ENCODE results near the gene FAM136A. TPM values are rescaled to one million over a fixed set of nuclear protein-coding genes. Genes with fewer than 3 reads are reported as not detected.
A peak's percentile ranks its signal among the peaks of the same experiment; 100 is the strongest.

The FAM136A gene
- polyA plus RNA-seq, 1 donor from 2014 or later: 38.4 TPM

GRCh38 chr2:70261501-70261900, 40.4 kb downstream of the FAM136A start:
- peaks cover 11 to 28% (median 19%) of the 10 kb centered on the region in 3 donors for H3K4me1 Mint-ChIP-seq
- H3K27ac Mint-ChIP-seq: no peak overlapping the region
- no peaks in the 10 kb centered on the region for H3K9me3 Mint-ChIP-seq
- peak overlapping the region in 2 of 4 donors; percentile 9 to 29 for H3K4me3 Mint-ChIP-seq
- H3K27me3 Mint-ChIP-seq: no peaks in the 10 kb centered on the region
- H3K36me3 Mint-ChIP-seq: peaks cover 12% of the 10 kb centered on the region

GRCh38 chr2:70258532-70258875, 43.4 kb downstream of the FAM136A start:
- Mint-ChIP-seq H3K9me3 (no peaks in the 10 kb centered on the region), H3K27me3 (no peaks in the 10 kb centered on the region), H3K4me1 (peaks cover 11 to 26% (median 16%) of the 10 kb centered on the region in 3 donors), H3K4me3 (peak overlapping the region; percentile 79 to 94 (median 90)), H3K36me3 (peaks cover 8% of the 10 kb centered on the region), H3K27ac (peak overlapping the region in 2 of 3 donors; percentile 56 to 59)

GRCh38 chr2:70255637-70256314, 46.1 kb downstream of the FAM136A start:
- Mint-ChIP-seq H3K36me3 (peaks cover 2% of the 10 kb centered on the region), H3K9me3 (no peaks in the 10 kb centered on the region), H3K27ac (no peak overlapping the region), H3K27me3 (no peaks in the 10 kb centered on the region), H3K4me3 (peak overlapping the region in 2 of 4 donors; percentile 44 to 86), H3K4me1 (peaks cover 11 to 16% (median 15%) of the 10 kb centered on the region in 3 donors)

- Mint-ChIP-seq H3K27ac (peak overlapping the region in 1 of 3 donors; percentile 40), H3K9me3 (no peaks in the 10 kb centered on the region), H3K27me3 (no peaks in the 10 kb centered on the region), H3K4me1 (peaks cover 16 to 21% (median 18%) of the 10 kb centered on the region in 3 donors), H3K4me3 (peak overlapping the region in 1 of 4 donors; percentile 61), H3K36me3 (peaks cover 2% of the 10 kb centered on the region)
These were observed 51.4 kb downstream of the FAM136A start for GRCh38 chr2:70250434-70250833.

GRCh38 chr2:70248181-70248847, 53.6 kb downstream of the FAM136A start, which contains the start of gene TIA1:
TIA1 (minus strand) TSS chr2:70248628; CDS start chr2:70248430, 198 bp downstream.
- H3K36me3 Mint-ChIP-seq: peaks cover 2% of the 10 kb centered on the region
- peak within 1 kb of the TSS; percentile 92 to 100 (median 98) for H3K4me3 Mint-ChIP-seq
- H3K27ac Mint-ChIP-seq: peak within 1 kb of the TSS; percentile 97 to 100 (median 99)
- H3K9me3 Mint-ChIP-seq: no peaks in the 10 kb centered on the region
- H3K4me1 Mint-ChIP-seq: peaks cover 26 to 30% (median 30%) of the 10 kb centered on the region in 3 donors
- H3K27me3 Mint-ChIP-seq: no peaks in the 10 kb centered on the region

GRCh38 chr2:70247364-70248180, 54.3 kb downstream of the FAM136A start:
- Mint-ChIP-seq H3K36me3 (peaks cover 2% of the 10 kb centered on the region), H3K4me1 (peaks cover 30 to 36% (median 35%) of the 10 kb centered on the region in 3 donors), H3K27ac (peak overlapping the region; percentile 97 to 100 (median 99)), H3K27me3 (no peaks in the 10 kb centered on the region), H3K4me3 (peak overlapping the region; percentile 92 to 100 (median 98)), H3K9me3 (no peaks in the 10 kb centered on the region)

Other genes with a start within 250 kb of the FAM136A start
- 123 TPM for gene PCBP1, start 214.6 kb downstream of the FAM136A start, polyA plus RNA-seq
- gene C2orf42, start 111.0 kb downstream of the FAM136A start, polyA plus RNA-seq: 30.7 TPM
- gene TIA1, start 53.4 kb downstream of the FAM136A start, polyA plus RNA-seq: 54.1 TPM
- 12.6 TPM for gene PCYOX1, start 43.9 kb downstream of the FAM136A start, polyA plus RNA-seq
- gene SNRPG, start 8.3 kb downstream of the FAM136A start, polyA plus RNA-seq: 227 TPM